Gastrocnemius medialis (tissue), 4 donors: Measurements from ENCODE around the gene MYL5.

Source experiments
- CTCF ChIP-seq, 5 experiments: fragments of 450-650 bp in 3 of 5; fragments of 200-600 bp in 2 of 5; sonication (generic) in 2 of 5; IDR thresholded peaks in 4 of 5; conservative IDR thresholded peaks in 1 of 5; 1 replicate in 4 of 5; 2 replicates in 1 of 5; pipeline ENCODE4 v1.5.1; 2016 to 2019; ENCODE audit warnings: antibody characterized with exemption in 5 of 5, mild to moderate bottlenecking in 3 of 5, moderate library complexity in 3 of 5
- POLR2A ChIP-seq, 2 donors: fragments of 450-650 bp; IDR thresholded peaks; one replicate each; pipeline ENCODE4 v1.6.1; 2017; ENCODE audit warnings: antibody characterized with exemption in 2 of 2, mild to moderate bottlenecking in 2 of 2, moderate library complexity in 2 of 2

- no peak for TF ChIP-seq POLR2A (IDR thresholded peaks at IDR 0.05)
- no peak for TF ChIP-seq CTCF (IDR thresholded peaks at IDR 0.05 in 4 of 5, conservative IDR thresholded peaks at IDR 0.05 in 1 of 5)
Observed at GRCh38 chr4:637536-638280, 36.6 kb upstream of the MYL5 start.
